ENCODE results near the gene CRPPA. TPM values are rescaled to one million over a fixed set of nuclear protein-coding genes. Genes with fewer than 3 reads are reported as not detected.
"Not testable (repeated sequence)": the region's sequence is repeated elsewhere in the genome, so short reads cannot be mapped to it uniquely, and the experiment has no call there.

CRPPA gene
- total RNA-seq, 1 experiment from 2014 or later, result 1.6 TPM

GRCh38 chr7:16383786-16384185 is 37.6 kb downstream of the CRPPA start:
- POLR2A ChIA-PET; DNase-seq (ENCODE audit: low read depth, low spot score); BruUV-seq (replicated peaks); RAD21 ChIA-PET (ENCODE audit: low non-redundant PET in 1 of 2, low total read pairs in 2 of 2, uncharacterized antibody in 2 of 2, unreplicated experiment in 2 of 2); H3K27me3 ChIP-seq (ENCODE audit: insufficient read depth, low read length); H3K4me1 ChIP-seq (ENCODE audit: control insufficient read depth in 1 of 2, insufficient read depth in 2 of 2, low read length in 2 of 2); CTCF ChIA-PET; H3K9me2 ChIP-seq (ENCODE audit: insufficient read depth); H3K4me2 ChIP-seq (ENCODE audit: low read length); H3K9ac ChIP-seq (ENCODE audit: low read length); H3K36me3 ChIP-seq (ENCODE audit: control insufficient read depth in 1 of 2, insufficient read depth in 2 of 2, low read length in 2 of 2); H3K27ac ChIP-seq (ENCODE audit: low read depth, low read length); H2AFZ ChIP-seq (ENCODE audit: low read depth, low read length, poor library complexity, severe bottlenecking); ATAC-seq; H3K79me2 ChIP-seq (ENCODE audit: insufficient read depth, low read length); H3K9me3 ChIP-seq (ENCODE audit: control insufficient read depth in 1 of 2, insufficient read depth in 1 of 2, low read depth in 1 of 2, low read length in 2 of 2); H3K4me3 ChIP-seq (replicated peaks in 1 of 2; ENCODE audit: low read depth in 1 of 2, low read length in 2 of 2); intact Hi-C loops (cut with micrococcal nuclease); H4K20me1 ChIP-seq (ENCODE audit: insufficient read depth): not testable (repeated sequence)

GRCh38 chr7:16383103-16383502 is 38.2 kb downstream of the CRPPA start:
- H3K4me1 ChIP-seq (ENCODE audit: control insufficient read depth in 1 of 2, insufficient read depth in 2 of 2, low read length in 2 of 2); H4K20me1 ChIP-seq (ENCODE audit: insufficient read depth); H3K79me2 ChIP-seq (ENCODE audit: insufficient read depth, low read length); RAD21 ChIA-PET (ENCODE audit: low non-redundant PET in 1 of 2, low total read pairs in 2 of 2, uncharacterized antibody in 2 of 2, unreplicated experiment in 2 of 2); H2AFZ ChIP-seq (ENCODE audit: low read depth, low read length, poor library complexity, severe bottlenecking); H3K9me2 ChIP-seq (ENCODE audit: insufficient read depth); DNase-seq (ENCODE audit: low read depth, low spot score); H3K9ac ChIP-seq (ENCODE audit: low read length); H3K9me3 ChIP-seq (ENCODE audit: control insufficient read depth in 1 of 2, insufficient read depth in 1 of 2, low read depth in 1 of 2, low read length in 2 of 2); BruUV-seq (replicated peaks); H3K27ac ChIP-seq (ENCODE audit: low read depth, low read length); CTCF ChIA-PET; H3K4me3 ChIP-seq (replicated peaks in 1 of 2; ENCODE audit: low read depth in 1 of 2, low read length in 2 of 2); H3K27me3 ChIP-seq (ENCODE audit: insufficient read depth, low read length); ATAC-seq; H3K4me2 ChIP-seq (ENCODE audit: low read length); intact Hi-C loops (cut with micrococcal nuclease); H3K36me3 ChIP-seq (ENCODE audit: control insufficient read depth in 1 of 2, insufficient read depth in 2 of 2, low read length in 2 of 2); POLR2A ChIA-PET: not testable (repeated sequence)

Other genes starting within 250 kb of the CRPPA start
- gene SOSTDC1, start 44.2 kb upstream of the CRPPA start, total RNA-seq (2021; ENCODE audit: unreplicated experiment), result 0.20 TPM
- gene LRRC72, start 105.3 kb upstream of the CRPPA start, total RNA-seq (2021; ENCODE audit: unreplicated experiment), result not detected
- gene ANKMY2, start 224.2 kb upstream of the CRPPA start, total RNA-seq (2021; ENCODE audit: unreplicated experiment), result 24.9 TPM
- 119 TPM for gene BZW2, start 224.6 kb upstream of the CRPPA start, total RNA-seq (2021; ENCODE audit: unreplicated experiment)

Measured in HCT116 (cell line).